Fibroblast of skin of left quadriceps (primary cell): ENCODE data around the gene TMEM14C.

Experiments used
- DNase-seq, 2 experiments: peaks; one replicate each; pipeline ENCODE4 v3.0.0-alpha.2; 2013; ENCODE audit warnings: low read depth in 2 of 2

Gene TMEM14C

GRCh38 chr6:10759884-10760329, 37.0 kb downstream of the TMEM14C start:
- DNase-seq, result peak in 1 of 2 experiments; percentile 11

GRCh38 chr6:10763006-10763405, 40.1 kb downstream of the TMEM14C start:
- DNase-seq, result no peak

- DNase-seq, result no peak
These were observed 46.5 kb downstream of the TMEM14C start for GRCh38 chr6:10769419-10769818.

- no peak for DNase-seq
These were observed 48.6 kb downstream of the TMEM14C start for GRCh38 chr6:10771371-10771894.

GRCh38 chr6:10778230-10778629, 55.4 kb downstream of the TMEM14C start:
- no peak for DNase-seq

GRCh38 chr6:10779076-10779475, 56.2 kb downstream of the TMEM14C start:
- DNase-seq, result no peak
